Stimulated activated CD8-positive, alpha-beta memory T cell treated with anti-CD3 and anti-CD28 coated beads, Interleukin-7, amount 100 ng/mL, for 1 hour (primary cell): ENCODE data around the gene STK26.
"Not testable (repeated sequence)": the region's sequence is repeated elsewhere in the genome, so short reads cannot be mapped to it uniquely, and the experiment has no call there.

Experiments
- DNase-seq, 2 donors: peaks; one replicate each; pipeline ENCODE4 v3.0.0-alpha.2; 2020; ENCODE audit warnings: low read depth in 2 of 2

The STK26 gene

GRCh38 chrX:132037479-132037993 is 14.4 kb downstream of the STK26 start:
- no peak for DNase-seq

- DNase-seq: no peak
These were observed 17.0 kb downstream of the STK26 start for GRCh38 chrX:132040066-132040465.

GRCh38 chrX:132041015-132041414 is 17.9 kb downstream of the STK26 start:
- no peak for DNase-seq

- DNase-seq: no peak
These were observed 20.9 kb downstream of the STK26 start for GRCh38 chrX:132043977-132044376.

DNA sequence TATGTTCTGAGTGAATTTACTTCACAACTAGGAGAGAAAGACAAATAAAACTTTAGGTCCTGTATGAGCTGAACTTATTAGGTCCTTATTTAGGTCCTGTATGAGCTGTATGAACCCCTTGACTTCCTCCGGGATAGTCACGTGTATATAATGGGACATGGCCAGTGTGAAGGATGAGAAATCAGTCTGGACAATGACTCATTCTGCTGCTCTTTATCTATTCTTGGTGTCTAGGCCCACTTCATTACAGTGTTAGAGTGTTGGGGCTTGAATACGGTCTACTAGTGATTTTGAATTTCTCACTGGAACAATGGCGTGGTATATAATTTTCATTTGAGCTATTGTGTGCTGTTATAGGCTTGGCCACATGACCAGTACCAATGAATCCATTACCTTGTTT is 21.9 kb downstream of the STK26 start:
- DNase-seq: no peak

- DNase-seq: no peak
These were observed 22.4 kb downstream of the STK26 start for GRCh38 chrX:132045456-132045855.

DNA sequence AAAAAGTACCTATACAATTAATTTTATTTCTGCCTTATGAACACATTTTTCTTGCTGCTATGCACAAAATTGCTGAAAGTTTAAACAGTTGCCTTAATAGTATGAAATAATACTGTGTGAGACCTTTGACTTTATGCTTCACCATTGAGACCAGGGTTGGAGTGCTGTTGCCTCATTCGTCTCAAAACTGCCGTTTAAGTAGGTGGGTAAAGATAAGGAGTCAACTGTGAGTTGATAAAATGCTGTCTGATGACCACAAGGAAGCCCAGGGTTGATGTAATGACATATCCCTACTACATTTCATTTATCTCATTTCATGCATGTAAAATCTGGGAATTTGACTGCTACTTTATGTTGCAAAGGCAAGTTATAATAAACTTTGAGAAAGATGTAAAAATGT is 23.4 kb downstream of the STK26 start:
- DNase-seq: no peak

DNA sequence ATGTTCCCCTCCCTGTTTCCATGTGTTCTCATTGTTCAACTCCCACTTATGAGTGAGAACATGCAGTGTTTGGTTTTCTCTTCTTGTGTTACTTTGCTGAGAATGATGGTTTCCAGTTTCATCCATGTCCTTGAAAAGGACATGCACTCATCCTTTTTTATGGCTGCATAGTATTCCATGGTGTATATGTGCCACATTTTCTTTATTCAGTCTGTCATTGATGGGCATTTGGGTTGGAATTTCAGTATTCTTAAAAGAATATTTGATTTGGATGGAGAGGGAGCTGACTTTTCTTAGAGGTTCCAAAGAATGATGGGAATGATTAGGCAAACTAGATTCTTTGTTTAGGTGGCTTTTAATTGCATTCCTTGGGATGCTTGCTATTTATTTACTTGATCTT is 28.7 kb downstream of the STK26 start:
- not testable (repeated sequence) for DNase-seq

- no peak for DNase-seq
These were observed 34.9 kb downstream of the STK26 start for GRCh38 chrX:132058050-132058449.

DNA sequence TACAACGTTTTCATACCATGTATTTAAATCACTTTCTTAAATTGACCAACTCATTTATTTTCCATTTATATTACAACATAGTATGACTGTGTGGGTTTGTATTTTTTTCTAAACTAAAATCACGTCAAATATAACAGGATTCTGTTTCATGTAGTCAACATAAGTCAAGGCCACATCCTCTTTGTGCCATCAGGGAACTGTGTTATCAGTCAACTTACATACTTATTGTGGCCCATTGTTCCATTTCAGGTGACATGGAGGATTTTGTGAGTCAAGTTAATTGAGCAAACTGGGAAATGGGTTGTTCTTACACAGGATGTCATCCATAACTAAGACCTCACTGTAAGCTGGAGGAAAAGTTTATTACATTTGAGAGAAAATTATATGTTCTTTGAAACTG is 35.9 kb downstream of the STK26 start:
- no peak for DNase-seq

DNA sequence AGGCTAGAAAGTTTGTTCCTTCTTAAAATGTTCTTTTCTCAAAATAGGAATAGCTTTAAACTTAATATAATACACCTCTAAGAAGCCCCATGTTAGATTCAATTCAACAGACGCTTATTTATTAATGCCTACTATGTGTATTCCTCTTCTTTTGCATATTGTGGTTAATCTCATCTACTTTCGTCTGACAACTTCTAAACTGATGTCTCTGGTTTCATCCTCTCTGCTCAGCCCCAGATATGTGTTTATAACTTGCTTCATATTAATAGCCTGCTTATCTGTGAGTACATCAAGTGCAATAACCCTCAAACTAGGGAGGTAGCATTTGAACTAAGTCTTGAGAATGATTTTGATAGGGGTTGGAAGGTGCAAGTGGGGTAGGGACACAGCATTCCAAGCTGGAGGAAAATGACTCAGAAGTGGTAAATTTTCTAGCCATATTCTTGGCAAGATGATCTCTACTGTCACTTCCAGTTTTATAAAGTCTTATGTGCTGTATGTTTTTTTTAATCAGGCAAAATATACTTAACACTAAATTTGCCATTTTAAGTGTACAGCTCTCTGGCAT is 37.0 kb downstream of the STK26 start:
- no peak for DNase-seq

DNA sequence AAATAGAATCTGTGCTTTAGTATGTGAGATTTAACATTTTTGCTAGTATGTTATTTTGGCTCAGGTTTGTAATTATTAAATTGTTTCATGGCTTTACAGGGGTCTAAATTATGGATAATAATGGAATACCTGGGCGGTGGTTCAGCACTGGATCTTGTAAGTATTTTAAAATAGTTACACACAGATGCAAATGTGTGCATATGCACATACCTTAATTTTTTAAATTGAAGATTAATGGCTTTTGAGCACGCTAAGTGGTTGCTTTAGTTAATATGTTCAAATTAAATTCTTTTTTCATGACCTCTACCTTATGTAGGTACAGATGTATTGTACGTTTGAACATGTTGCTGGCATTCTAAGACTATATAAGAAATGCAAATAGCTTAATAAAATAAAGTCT is 40.2 kb downstream of the STK26 start:
- no peak for DNase-seq

DNA sequence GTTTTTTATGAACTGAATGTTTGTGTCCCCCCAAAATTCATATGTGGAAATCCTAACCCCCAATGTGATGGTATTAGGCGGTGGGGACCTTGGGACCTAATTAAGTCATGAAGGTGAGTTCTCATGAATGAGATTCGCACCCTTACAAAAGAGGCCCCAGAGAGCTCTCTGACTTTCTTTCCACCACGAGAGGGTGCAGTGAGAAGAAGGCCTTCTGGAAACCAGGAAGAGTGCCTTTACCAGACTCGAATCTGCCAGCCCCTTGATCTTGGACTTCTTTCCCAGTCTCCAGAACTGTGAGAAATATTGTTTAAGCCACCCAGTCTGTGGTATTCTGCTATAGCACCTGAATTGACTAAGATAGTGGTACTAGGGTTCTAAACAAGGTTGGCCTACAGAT is 40.8 kb downstream of the STK26 start:
- no peak for DNase-seq

GRCh38 chrX:132068405-132068804 is 45.3 kb downstream of the STK26 start:
- no peak for DNase-seq

- no peak for DNase-seq
These were observed 48.2 kb downstream of the STK26 start for GRCh38 chrX:132071254-132071653.

DNA sequence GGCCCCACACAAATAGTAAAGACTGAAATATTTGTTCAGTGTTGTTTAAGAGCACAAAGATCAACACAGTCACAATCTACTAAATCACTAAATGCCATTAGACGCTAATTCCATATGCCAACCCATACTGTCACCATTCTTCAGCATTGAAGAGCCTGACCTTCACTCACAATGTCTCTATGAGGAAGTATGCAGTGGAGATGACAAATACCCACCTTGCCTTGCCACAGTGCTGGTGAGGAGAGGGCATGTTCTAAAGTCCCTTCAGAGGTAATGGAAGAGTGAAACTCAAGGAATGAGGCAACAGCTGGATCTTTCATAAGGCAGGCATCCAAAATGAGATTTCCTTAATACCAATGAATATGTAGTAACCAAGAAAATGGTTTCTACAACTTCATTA is 54.3 kb downstream of the STK26 start:
- DNase-seq: no peak

- DNase-seq: no peak
These were observed 54.8 kb downstream of the STK26 start for GRCh38 chrX:132077912-132078311.

GRCh38 chrX:132085786-132086185 is 62.7 kb downstream of the STK26 start:
- no peak for DNase-seq

DNA sequence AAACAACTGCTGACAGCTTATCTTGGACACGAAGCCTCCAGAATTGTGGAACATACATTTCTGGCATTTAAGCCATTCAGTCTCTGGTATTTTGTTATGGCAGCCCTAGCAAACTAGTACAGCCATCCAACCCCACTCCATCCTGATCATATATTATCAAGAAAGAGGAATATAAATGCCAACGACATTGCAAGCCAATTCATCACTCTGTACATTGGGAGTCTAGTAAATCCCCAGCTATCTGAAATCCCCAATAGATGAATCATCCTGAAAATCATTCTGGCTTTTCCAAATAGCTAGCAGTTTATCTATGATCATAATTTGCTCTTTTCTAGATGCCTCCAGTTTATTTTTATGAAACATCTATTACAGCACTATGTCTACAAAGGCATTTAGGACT is 63.6 kb downstream of the STK26 start:
- DNase-seq: no peak

DNA sequence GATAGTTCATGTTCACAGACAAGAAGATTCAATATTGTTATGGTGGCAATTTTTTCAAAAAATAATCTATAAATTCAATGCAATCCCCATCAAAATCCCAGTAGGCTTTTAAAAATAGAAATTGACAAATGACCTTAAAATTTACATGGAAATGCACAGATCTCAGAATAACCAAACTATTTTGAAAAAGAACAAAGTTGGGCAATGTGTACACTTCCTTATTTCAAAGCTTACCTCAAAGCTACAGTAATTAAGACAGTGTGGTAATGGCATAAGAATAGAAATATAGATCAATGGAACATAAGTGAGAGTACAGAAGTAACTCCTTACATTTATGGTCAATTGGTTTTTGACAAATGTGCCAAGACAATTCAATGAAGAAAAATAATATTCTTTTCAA is 65.8 kb downstream of the STK26 start:
- DNase-seq: no peak

DNA sequence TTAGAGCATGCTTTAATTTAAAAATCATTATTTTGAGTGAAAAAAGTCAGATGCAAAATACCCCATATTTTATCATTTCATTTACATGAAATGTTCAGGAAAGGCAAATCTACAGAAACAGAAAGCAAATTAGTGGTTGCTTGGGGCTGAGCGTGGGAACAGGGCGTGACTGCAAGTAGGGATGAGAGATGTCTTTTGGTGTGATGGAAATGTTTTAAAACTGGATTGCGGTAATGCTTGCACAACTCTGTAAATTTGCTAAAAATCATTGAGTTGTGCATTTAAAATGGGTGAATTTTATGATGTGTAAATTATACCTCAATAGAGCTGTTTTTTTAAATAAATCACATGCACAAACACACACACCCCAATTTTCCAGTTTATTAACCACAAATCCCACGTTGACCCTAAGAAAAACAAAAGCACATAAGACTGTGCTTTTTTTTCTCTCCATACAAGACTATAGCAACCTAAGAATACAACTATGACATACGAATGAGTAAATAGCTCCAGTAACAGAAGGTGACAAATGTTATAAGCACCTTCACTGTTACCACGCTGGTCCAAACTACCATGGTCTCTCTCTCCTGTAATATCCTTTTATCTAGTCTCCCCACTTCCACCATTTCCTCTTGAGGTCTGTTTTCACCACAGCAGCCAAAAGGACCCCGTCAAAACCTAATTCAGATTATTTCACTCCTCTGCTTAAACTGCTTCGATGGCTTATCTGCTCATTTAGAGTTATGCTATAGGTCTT is 67.5 kb downstream of the STK26 start:
- DNase-seq: no peak

DNA sequence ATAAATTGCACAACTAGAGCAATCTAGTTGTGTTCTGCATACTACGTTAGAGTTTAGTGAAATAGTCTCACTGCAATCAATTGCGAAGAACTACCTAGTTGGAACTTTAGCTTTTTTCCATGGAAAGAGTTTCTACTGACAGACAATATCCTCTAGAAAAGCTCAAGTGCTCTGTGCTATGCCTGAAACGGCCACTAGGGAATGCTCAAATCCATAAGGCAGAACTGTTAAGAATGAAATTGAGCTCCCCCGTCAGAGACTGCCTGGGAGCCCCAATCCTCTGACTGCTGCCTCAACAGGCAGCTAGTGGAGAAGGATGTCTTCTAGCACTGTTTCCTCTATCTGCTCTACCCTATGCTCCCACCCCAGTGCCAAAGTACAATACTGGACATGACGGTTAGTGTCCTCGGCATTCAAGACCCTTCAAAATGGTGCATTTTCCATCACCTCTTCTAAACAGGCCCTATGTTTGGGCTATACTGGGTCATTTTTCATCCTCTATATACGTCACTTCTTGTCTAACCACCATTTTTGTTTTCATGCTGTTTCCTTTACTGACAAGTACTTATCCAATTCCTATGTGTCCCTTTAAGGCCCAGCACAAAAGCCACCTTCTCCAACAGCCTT is 69.5 kb downstream of the STK26 start:
- DNase-seq: peak in 1 of 2 donors; percentile 13

DNA sequence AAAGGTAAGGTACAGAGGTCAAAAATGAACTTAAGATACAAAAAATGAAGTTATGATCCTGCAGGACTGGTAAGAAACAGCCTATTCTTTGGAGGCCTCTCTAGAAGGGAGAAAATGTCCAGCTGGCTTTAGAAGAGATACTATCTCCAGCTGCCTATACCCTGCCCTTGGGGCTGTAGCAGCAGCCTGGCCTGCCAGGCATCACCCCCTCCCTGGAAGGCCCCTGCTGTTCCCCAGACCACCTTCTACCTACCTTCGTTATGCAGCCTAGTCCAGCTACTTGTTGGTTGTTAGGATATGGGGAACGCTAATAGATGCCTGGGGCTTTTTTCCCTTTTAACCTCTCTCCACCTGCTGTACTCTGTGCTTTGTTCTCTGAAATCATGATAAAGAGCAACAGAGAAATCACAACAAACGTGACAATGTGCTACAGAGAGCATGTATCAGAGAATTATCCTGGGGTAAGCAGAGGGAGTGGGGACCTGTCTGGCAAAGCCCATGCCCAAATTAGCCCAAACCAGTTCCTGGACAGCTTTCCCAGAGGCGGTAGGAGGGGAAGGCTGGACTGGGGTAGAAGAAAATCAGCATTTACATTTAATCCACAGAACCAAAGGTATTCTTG is 70.2 kb downstream of the STK26 start:
- no peak for DNase-seq
